ENCODE results near the gene LGR5.

The LGR5 gene

DNA sequence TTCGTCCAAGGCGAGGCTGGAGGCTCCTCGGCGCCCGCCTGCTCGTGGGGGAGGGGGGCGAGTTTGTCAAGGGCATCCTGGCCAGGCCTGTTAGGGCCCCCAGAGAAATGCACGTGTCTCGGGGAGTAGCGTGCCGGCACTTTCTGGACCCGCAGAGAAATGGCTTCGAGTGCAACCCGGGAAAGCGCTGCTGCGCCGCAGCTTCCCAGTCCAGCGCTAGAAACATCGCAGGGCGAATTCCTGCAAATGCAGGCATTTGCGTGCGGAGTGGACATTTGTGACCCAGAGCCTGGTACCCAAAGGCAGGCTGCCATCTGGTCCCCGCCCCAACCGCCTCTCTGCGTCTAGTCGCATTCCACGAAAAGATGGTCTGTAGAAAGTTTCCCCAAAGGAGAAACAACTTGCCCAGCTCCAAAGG lies 756 bp downstream of the LGR5 start:
- DNase-seq, result no peak

DNA sequence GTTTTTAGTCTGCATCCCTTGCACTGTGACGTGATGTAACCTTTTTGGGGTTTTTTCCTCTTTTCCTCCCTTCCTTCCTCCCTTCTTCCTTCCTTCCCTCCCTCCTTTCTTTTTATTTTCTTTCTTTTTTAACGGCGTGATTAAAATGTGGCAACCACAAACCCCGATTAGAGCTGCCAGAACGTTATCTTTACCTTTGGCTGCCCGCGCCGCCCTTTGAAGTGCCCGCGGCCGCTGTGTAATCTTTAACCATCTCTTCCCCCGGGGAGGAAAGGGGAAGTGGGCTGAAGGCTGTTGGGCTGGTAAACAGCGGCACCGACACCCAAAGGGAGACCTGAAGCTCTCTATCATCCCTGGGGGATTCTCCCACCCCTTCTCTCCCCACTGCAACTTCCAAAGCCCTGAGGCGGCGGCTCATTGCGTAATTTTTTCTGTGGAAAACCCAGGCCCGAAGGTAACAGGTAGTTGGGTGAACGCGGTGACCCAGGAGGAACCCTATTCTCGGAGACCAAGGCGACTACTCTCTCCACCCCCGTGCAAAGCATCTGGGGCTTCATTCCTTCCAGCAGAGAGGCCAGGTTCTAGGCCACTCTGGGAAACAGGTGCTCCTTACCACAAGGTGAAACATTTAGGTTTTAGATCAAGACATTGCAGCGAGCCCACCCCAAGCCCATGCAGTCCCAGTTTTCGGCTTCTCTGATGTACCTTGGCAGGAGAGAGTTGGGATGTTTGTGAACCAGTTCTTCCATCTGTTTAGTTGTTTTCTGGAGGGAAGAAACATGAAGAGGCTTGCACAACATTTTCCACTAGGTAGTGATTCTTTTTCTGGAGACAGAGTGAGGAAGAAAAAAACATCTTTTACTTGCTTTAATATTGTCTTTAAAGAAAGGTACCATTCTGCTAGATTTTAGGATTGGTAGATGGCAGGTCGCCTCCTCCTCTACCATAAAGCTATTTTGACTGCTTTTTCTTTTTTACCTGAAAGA lies 1.5 kb downstream of the LGR5 start:
- DNase-seq, result no peak

DNA sequence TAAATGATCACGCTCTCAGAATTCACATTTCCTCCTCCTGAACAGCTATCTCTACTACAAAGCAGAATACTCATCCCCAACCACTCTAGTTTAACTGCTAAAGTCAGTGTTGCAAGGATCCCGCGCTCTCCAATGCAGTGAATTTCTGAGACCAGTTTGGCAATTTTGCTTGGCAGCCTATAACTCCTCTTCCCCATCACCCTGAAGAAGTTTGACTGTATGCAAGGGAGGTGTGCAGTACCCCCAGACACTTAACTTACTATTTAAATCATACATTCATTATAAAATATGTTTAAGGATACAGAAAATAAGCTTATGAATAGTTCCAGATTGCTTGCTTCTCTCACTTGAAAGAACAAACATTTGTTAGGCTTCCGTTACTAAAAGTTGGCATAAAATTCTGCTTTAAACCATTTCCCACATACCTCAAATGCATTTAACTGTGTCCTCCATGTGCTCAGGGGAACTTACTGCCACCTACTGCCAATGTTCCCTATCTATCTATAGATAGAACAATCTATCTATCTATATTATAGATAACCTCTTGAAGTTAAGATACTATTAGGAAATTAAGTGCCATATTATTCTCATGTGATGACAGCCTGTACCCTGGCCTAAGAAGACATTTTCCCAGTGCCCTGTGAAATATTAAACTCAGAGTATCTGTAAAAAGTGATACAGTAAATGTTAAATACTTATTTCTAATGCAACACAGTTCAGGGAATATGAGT lies 2.4 kb downstream of the LGR5 start:
- DNase-seq, result no peak

DNA sequence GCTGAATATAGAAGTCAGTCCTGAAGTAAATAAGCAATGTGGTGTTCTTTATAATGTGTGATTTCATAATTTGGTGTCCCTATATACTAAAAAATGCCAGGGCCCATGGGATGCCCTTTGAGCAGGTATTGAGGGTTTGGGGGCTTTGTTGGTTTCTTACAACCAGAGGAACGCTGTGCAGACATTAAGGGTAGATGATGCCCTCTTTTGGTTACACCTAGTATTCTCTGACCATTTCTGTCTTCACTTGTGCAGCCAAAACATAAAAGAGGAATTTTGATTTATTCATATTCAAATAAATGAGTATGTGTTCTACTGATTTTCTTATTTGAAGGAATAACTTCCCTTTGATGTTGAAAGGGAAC lies 3.0 kb downstream of the LGR5 start:
- no peak for DNase-seq

DNA sequence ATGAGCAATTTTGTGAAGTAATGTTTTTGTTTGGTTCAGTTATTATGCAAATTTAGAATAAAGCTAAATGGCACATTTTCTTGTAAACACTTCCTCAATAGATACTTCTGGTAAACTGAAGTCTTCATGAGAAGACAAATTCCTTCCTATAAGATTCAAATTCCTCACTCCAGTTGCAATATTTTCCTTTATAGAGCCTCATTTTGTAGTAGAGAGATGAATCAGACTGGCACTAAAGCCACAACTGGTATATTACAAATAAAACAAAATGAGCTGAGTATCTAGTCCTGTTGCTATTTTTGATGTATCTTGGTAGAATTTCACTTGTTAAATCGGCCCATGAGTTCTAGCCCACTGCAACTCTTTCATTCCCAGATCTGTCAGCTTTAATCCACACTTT lies 5.5 kb downstream of the LGR5 start:
- DNase-seq, result no peak

DNA sequence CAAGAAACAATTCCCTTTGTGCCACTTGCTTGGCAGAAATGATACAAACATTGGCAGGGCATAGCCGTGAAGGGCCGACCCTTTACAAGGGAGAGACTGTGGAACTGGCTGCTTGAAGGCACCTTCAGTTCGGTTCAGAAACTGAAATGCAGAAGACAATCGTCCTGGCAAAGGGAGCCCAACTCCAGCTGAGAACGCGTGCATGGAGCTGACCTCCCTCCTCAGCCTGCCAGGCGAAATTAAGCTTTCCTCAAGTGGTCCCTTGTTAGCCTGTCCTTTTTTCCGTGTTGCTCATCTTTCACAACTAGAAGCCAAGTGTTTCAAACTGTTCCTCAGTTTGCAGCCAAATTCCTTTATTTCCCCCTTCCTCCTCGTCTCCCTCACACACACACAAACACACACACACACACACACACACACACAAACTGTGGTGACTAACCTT lies 8.1 kb downstream of the LGR5 start:
- no peak for DNase-seq

DNA sequence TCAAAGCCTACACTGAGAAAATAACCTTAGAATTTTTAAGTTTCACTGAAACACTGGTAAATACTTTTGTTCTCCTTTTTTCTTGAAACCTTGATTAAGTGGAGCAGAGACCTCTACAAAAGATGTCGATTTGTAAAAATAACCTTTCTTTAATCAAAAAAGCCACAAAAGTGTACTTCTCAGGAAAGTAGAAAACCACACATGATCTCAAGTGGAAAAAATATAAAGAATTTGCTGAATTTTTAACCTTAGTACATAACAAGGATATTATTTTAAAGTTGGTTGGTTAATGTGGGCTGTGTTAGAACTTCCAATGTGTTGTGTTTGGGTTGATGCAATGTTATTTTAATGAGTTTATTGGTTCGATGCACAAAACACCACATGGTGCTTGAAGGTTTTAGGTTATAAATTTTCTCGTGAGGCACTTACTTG lies 8.6 kb downstream of the LGR5 start:
- DNase-seq, result no peak

DNA sequence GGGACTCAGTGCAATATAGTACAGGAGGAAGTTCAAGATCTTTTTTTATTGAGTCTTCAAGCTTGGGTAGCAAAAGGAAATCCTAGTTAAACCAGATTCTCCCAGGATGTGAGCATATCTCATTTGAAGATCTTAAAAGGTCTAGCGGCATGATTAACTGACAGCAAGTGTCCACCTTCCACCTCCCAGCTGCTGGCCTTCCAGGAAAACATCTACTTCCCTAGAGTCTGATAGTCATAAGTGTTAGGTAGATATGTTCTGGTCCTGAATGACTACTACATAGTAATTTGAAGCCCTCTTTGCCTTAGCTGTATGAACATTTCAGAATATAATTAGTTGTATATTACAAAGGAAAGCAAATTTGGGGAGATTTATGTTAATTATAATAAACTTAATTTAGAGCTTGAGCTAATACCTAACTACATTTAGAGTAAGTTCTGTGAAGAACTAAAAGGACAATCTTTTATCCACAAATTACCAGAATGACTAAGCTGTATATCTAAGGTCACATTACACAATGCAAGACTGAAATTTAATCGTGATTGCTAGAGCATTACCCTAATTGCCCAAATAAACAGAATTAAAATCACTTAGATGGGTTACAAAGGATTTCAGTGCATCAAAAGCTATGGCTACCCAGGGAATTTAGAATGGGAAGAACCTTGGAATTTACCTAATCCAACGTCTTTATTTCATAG lies 9.9 kb downstream of the LGR5 start:
- DNase-seq, result no peak

DNA sequence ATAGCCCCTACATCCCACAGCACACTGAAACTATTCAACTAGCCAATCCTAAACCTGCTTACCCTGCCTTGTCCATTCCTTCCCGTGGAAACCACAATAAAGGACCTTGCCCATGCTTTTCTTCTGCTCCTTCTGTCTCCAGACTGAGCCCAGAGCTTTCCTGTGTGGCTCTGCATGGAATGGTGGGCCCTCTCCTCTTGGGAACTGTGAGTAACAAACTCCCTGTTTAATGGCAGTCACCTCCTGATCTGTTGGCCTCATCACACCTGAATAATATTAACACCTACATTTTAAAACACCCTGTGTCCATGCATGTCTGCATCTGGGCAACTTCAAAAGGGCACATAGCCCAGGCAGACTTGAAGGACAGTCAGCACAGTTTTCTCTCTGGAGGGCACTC lies 12.4 kb downstream of the LGR5 start:
- no peak for DNase-seq

DNA sequence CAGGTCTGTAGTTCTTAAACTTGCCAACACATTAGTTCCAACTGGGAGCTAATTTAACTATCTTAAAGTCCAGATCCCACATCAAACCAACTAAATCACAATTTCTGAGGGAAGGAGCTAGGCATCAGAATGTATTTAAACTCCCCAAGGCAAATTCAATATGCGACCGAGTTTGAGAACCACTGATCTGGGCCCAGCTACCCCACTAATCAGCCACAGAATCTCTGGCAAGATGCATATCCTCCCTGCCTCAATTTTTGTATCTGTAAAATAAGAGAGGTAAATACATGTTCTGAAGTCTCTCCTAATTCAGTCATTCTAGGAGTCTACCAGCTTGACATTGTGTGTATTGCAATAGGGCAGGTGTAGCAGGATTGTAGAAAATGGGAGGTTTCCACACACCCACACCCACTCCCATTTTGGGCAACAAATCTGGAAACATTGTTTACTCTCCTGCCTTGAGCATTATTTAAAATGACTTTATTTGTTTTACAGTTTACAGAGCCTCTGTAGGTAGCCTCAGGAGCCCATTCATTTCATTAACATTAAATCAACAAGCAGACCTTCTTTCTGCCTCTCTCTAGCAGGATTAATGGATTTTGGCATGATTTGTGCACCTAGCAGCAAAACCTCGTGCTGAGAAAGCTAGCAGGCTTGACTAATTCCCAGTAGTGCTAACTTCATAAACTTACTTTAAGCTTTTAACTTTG lies 15.6 kb downstream of the LGR5 start:
- no peak for DNase-seq

DNA sequence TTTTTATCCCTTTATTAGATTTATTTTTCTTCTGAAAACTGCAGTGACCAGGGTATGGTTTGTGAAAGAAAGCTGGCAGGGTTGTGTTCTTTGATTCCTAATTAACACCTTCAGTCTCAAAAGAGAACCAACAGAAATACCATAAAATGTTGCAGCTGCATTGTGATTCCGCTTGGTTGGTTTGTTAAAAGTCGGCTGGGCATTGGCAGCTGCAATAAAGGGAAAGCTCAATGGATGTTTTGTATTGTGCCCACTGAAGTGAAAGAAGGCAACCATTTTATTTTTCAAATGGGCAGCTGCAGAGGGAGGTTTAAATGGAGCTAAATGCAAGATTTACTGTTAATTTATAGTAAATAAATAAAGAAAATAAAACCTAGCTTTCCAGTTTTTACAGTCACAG lies 16.7 kb downstream of the LGR5 start:
- DNase-seq, result no peak

DNA sequence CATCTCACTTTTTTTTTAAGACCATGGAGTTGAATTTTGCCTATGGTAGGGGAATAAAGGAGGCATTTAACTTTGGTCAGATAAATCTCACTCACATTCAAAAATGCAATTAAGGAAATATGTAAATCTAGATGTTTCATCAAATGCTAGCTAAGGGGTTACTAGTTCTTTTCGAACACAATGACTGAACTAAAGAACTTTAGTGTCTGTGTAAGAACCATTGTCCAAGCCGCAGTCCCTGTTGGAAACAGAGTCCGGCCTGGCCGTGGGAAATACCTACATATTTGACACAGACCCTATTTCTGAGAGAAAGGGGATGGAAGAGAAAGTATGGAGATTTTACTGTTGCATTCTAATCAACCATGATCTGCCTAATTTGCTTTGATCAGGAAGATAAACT lies 17.4 kb downstream of the LGR5 start:
- no peak for DNase-seq

DNA sequence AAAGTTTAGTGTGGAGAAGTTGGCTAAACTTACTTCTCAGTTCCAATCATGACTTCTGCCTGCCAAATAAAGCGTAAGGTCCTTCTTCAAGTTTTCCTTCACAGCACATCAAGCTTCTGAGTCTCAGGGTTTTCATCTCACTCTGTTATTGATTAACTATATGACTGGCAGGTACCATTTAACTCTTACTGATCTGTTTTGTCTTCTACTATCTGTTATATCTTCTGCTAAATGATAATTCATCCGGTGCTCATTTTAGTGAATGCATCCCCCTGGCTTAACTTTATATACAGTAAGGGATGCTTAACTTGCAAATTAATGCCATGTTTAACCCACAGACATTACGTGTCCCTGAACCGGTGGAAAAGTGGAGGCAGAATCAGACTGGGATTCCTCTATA lies 20.7 kb downstream of the LGR5 start:
- DNase-seq, result no peak

DNA sequence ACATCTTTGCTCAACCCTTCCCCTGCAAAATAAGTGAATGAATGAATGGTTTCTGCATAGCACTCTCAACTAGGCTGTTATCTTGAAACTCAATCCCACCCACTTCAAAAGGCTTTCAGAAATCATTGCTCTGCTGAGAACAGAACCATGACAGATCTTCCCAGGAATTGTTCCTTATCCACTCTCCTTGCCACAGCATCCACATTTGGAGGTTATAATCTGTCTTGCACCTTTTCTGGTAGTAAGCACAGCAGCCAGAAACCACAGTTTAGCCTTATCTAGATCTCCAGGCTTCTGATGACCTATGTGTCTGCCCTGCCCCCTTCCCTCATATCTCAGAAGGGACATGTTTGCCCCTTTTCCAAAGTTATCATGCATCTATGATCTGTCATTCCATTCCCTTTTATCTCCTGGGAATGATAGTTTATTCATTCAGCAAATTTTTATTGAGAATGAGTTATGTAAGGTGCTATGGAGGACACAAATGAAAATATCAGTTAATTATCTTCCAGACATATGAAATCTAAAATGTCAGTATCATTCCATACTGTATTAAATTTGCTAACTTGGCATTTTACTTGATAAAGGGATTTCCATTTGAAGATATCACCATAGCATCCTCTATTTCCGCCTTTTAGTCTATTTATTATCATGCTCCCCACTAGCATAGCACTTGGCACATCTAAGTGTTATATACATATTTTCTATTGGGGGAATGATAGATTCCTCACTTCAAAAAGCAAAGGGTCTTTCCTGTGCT lies 21.4 kb downstream of the LGR5 start:
- DNase-seq, result no peak

DNA sequence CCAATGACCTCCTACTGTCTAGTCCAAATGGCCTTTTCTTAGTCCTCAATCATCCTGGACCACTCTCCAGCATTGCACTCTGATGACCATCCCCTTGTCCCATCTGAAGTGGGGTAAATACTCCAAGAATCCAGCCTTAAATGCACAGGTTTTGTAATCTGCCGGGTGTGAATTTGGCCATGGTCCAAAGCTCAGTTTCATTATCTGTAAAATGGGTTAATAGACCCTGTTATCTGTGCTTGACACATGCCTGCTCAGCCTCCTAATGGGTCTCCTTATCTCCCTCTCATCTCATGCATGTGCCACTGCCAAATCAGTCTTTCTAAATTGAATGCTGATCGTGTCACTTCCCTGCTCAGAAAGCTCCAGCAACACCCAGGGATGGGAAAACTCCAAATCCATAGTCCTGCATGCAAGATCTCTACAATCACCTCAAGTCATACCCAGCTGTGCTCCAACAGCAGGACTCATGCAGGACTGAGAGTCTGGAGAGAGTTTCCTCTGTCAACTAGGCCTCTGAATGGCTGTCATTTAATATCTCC lies 22.3 kb downstream of the LGR5 start:
- no peak for DNase-seq

DNA sequence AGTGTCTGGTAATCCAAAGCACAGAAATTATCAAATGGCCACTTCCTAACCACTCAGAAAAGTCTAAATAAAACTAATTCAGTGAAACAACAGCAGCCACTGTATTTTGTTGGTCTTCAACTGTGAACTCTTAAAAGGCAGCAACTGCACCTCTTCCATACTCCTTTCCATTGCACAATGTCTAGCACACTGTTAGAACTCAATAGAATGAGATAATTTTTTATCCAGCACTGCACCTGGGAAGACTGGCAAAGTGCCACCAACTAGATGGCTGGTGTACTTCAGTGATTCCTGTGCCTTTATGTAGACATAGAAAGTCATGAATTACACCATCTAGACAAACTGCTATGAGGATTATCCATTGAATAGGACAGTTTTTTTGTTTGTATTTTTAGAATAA lies 26.2 kb downstream of the LGR5 start:
- no peak for DNase-seq

DNA sequence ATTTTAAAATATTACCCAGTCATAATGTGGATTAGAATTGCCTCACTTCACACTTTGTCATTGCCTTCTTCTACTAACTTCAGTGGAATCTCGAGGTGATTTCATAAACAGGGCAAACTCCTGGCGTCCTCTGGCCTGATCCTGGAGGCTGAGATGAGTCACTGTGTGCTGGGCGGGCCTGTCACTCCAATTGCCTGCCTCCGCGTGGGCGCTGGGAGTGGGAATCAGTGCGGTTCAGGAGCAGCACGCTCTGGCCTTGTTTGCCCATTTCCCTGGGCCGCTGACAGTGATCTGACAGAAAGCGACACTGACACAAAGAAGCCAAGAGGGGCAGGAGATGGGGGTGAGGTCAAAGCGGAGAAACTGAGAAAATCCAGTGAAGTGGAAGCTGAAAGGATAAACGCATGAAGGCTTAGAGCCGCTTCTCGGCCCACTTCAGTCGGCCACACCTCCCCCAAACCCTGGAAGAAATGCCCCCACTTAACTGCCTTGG lies 29.7 kb downstream of the LGR5 start:
- no peak for DNase-seq

DNA sequence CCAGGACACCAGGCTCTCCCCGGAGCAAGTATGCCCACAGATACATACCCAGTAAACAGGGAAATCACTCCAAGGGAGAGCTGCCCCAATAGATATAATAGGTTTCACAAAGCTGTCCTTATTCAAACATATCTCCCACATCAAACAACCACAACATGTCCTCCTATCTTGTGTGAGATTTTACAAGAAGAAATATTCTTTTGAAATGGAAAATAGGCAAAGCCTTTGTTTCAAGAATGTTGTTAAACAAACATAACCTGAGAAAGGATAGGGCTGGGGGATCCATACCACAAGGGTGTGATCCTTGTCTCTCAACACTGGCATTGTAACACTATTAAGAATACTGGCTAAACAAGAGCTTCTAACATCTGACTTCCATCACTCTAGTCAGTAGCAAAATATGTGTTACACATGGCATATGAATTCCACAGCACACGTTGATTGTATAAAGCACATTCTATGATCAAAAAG lies 32.9 kb downstream of the LGR5 start:
- no peak for DNase-seq

DNA sequence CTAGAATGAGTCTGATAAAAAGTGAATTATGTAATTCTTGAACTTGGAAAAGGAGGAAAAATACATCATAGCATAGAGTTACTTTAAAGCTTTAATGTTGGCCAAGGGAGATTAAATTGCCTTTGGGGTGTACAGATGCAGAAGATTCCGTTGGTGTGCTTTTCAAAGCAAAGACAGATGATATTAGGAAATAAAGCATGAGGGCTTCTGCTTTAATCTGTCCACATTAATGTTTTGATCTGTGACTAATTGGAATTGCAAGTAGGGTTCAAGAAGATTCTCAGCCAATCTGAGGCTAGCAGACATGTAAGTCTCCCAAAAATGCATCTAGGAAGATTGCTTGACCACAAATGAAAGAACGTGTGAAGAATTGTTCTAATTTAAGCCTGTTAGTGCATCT lies 35.2 kb downstream of the LGR5 start:
- no peak for DNase-seq

DNA sequence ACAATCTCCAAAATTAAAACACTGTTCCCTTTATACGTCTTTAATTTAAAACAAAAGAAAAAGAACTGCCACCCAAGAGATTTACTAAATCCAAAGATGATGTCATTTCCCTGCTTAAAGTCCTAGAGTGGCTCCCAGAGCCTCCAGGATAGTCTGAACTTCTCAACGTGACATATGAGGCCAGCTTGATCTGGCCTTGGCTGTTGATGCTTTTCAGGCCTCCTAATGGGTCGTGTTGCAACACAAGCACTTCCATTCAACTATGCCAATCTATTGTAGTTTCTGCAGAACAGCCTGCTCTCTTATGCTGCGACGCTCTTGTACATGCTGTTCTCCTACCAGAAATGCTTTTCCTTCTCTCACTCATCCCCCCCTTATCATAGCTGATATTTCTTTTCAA lies 35.7 kb downstream of the LGR5 start:
- DNase-seq, result no peak

DNA sequence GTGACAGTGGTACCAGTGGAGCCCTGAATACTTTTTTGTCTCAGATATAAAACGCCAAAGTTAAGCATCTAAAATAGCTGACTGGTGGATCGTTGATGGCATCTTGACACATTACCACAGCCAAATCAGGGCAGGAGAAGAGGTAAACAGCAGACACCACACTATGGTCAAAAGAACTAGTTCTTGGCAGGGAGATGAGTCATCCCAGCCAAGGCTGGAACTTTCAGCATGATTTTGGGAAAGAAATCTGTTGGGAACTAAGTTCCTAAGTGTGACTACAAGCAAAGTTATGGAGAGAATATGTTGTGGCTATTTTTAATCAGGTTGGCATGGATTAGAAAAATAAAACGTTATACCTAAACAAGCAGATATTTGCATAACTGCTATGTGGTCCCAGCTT lies 36.9 kb downstream of the LGR5 start:
- no peak for DNase-seq

DNA sequence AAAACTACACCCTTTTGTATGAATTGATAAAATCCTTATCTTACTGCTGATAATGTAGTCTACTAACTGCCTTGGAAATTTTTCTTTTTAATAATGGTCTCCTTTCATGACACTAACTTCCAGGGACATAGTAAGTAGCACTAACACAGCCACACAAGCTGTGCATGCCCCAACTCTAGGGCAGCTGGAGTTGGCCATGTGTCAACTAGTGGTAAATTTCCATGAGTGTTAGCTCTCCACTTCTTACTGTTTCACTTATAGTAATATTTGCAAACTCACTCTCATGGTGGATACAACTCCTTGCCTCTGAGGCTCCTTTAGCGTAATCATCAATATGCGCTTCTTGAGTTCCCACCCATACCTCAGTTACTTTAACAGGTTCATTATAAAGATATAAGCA lies 38.0 kb downstream of the LGR5 start:
- no peak for DNase-seq
